GM23338 (cell line): ENCODE data around the gene GTPBP4. TPM values are rescaled to one million over a fixed set of nuclear protein-coding genes. Genes with fewer than 3 reads are reported as not detected.

ENCODE experiments used
- ATAC-seq: fragments of 200-7000 bp; cut with Tn5 transposase; 3 replicates; pipeline ENCODE4 v1.9.1; 2020
- DNase-seq: peaks from one replicate; pipeline ENCODE4 v3.0.0-alpha.2; 2015; ENCODE audit warnings: low spot score
- H2AFZ ChIP-seq: fragments of 200-600 bp; sonication (generic); 2 replicates; pipeline ENCODE4 v1.8.0; 2016; ENCODE audit warnings: antibody characterized with exemption, mild to moderate bottlenecking, moderate library complexity
- H3F3A ChIP-seq: fragments of 200-600 bp; sonication (generic); replicated peaks from 2 replicates; pipeline ENCODE4 v1.8.0; 2017; ENCODE audit warnings: antibody characterized with exemption, mixed run types, low read depth
- H3K27ac ChIP-seq: fragments of 200-600 bp; sonication (generic); 2 replicates; pipeline ENCODE4 v1.6.1; 2016; ENCODE audit warnings: low read depth
- H3K27me3 ChIP-seq: fragments of 200-600 bp; sonication (generic); 2 replicates; pipeline ENCODE4 v1.8.0; 2016; ENCODE audit warnings: mild to moderate bottlenecking, mixed run types, moderate library complexity; ENCODE audit not compliant: insufficient read depth
- H3K36me3 ChIP-seq: fragments of 200-600 bp; sonication (generic); 2 replicates; pipeline ENCODE4 v1.8.0; 2016; ENCODE audit warnings: mild to moderate bottlenecking; ENCODE audit not compliant: insufficient read depth
- H3K4me1 ChIP-seq: fragments of 200-600 bp; sonication (generic); 2 replicates; pipeline ENCODE4 v1.8.0; 2016; ENCODE audit warnings: mild to moderate bottlenecking, moderate library complexity; ENCODE audit not compliant: insufficient read depth
- H3K4me2 ChIP-seq: fragments of 200-600 bp; sonication (generic); 2 replicates; pipeline ENCODE4 v1.7.1; 2017; ENCODE audit warnings: mixed run types
- H3K4me3 ChIP-seq: fragments of 200-600 bp; sonication (generic); 2 replicates; pipeline ENCODE4 v1.6.1; 2016; ENCODE audit warnings: mixed run types
- H3K79me2 ChIP-seq: fragments of 200-600 bp; sonication (generic); replicated peaks from 2 replicates; pipeline ENCODE4 v1.8.0; 2017; ENCODE audit warnings: mild to moderate bottlenecking; ENCODE audit not compliant: insufficient read depth
- H3K9me2 ChIP-seq: fragments of 200-600 bp; sonication (generic); 2 replicates; pipeline ENCODE4 v1.8.0; 2017; ENCODE audit not compliant: insufficient read depth
- H4K20me1 ChIP-seq: fragments of 200-600 bp; sonication (generic); replicated peaks from 2 replicates; pipeline ENCODE4 v1.8.0; 2017; ENCODE audit warnings: mild to moderate bottlenecking; ENCODE audit not compliant: insufficient read depth
- H3K27ac Mint-ChIP-seq: 2 replicates; pipeline ENCODE4 v1.8.0; 2020; ENCODE audit warnings: inconsistent platforms, mild to moderate bottlenecking, moderate library complexity, mixed read lengths
- H3K27me3 Mint-ChIP-seq: 3 replicates; pipeline ENCODE4 v1.8.0; 2022; ENCODE audit warnings: low read depth, mild to moderate bottlenecking, moderate library complexity, mixed read lengths, inconsistent platforms; ENCODE audit not compliant: insufficient read depth, poor library complexity
- H3K36me3 Mint-ChIP-seq: 3 replicates; pipeline ENCODE4 v1.8.0; 2021; ENCODE audit warnings: low read depth, mild to moderate bottlenecking, inconsistent platforms, moderate library complexity, mixed read lengths
- H3K4me1 Mint-ChIP-seq: 3 replicates; pipeline ENCODE4 v1.8.0; 2020; ENCODE audit warnings: mild to moderate bottlenecking, inconsistent platforms, mixed read lengths
- H3K4me3 Mint-ChIP-seq: 3 replicates; pipeline ENCODE4 v1.8.0; 2021; ENCODE audit warnings: moderate library complexity, mild to moderate bottlenecking, inconsistent platforms, mixed read lengths
- H3K9me3 Mint-ChIP-seq: 3 replicates; pipeline ENCODE4 v1.8.0; 2020; ENCODE audit warnings: moderate library complexity, mild to moderate bottlenecking, inconsistent platforms, mixed read lengths
- CREB1 ChIP-seq: fragments of 250-450 bp; sonication (Bioruptor Pico); IDR thresholded peaks from 2 replicates; pipeline ENCODE4 v1.5.0; 2020; ENCODE audit warnings: low read depth, mild to moderate bottlenecking, moderate library complexity
- ETS1 ChIP-seq: IDR thresholded peaks from 2 replicates; pipeline ENCODE4 v1.6.1; 2016; ENCODE audit warnings: antibody characterized with exemption
- EZH2 ChIP-seq: fragments of 200-600 bp; sonication (generic); IDR thresholded peaks from one replicate; pipeline ENCODE4 v1.8.0; 2017; ENCODE audit warnings: antibody characterized with exemption, mild to moderate bottlenecking, low read depth; ENCODE audit not compliant: unreplicated experiment
- EZH2phosphoT487 ChIP-seq: fragments of 200-600 bp; sonication (generic); IDR thresholded peaks from one replicate; pipeline ENCODE4 v1.8.1; 2018; ENCODE audit warnings: antibody characterized with exemption; ENCODE audit not compliant: unreplicated experiment
- JUNB ChIP-seq: IDR thresholded peaks from one replicate; pipeline ENCODE4 v1.6.1; 2016; ENCODE audit warnings: antibody characterized with exemption; ENCODE audit not compliant: unreplicated experiment
- POLR2AphosphoS5 ChIP-seq: IDR thresholded peaks from 2 replicates; pipeline ENCODE4 v1.6.1; 2016; ENCODE audit warnings: antibody characterized with exemption, low read depth
- REST ChIP-seq: IDR thresholded peaks from one replicate; pipeline ENCODE4 v1.6.1; 2018; ENCODE audit warnings: antibody characterized with exemption; ENCODE audit not compliant: unreplicated experiment
- STAT1 ChIP-seq: IDR thresholded peaks from one replicate; pipeline ENCODE4 v1.6.1; 2016; ENCODE audit warnings: antibody characterized with exemption; ENCODE audit not compliant: unreplicated experiment
- ZNF114 ChIP-seq: fragments of 250-450 bp; sonication (Bioruptor Pico); IDR thresholded peaks from 2 replicates; pipeline ENCODE4 v1.5.0; 2020; ENCODE audit warnings: mild to moderate bottlenecking, moderate library complexity
- ZNF462 ChIP-seq: fragments of 250-450 bp; sonication (Bioruptor Pico); IDR thresholded peaks from 2 replicates; pipeline ENCODE4 v1.5.0; 2020; ENCODE audit warnings: mild to moderate bottlenecking, moderate library complexity
- polyA plus RNA-seq: library from polyadenylated mRNA; unstranded; fragments of >200 nt; fragmentation: Nextera tagmentation; extraction: Ambion mirVana; gene quantifications from 2 replicates; pipeline ENCODE4 v1.2.1, GENCODE V29; 2016
- total RNA-seq: library from RNA; depleted of rRNA; stranded (reverse); fragments of >200 nt; shearing (Covaris generic); gene quantifications from 2 replicates; pipeline ENCODE4 v1.2.3, GENCODE V29; 2014

The GTPBP4 gene
- total and polyA plus RNA-seq, 2 experiments from 2014 or later, result 56.5 to 62.6 TPM

GRCh38 chr10:1048732-1049424 is 60.6 kb downstream of the GTPBP4 start, which contains the start of gene IDI1:
Gene IDI1, minus strand, starts transcription at chr10:1049119. Its CDS starts 116 bp downstream, at chr10:1049003.
- H2AFZ ChIP-seq, result no peak within 1 kb of the TSS
- no peak for TF ChIP-seq REST
- no peak for TF ChIP-seq EZH2phosphoT487
- no peak; the same call in 1 of the 2 replicates for TF ChIP-seq ETS1
- TF ChIP-seq JUNB, result no peak
- no peak for TF ChIP-seq EZH2
- peak; percentile 93 for TF ChIP-seq POLR2AphosphoS5
- TF ChIP-seq STAT1, result no peak
- no peak for TF ChIP-seq ZNF462 (CRISPR knock-in tag)
- peak; percentile 88 for TF ChIP-seq CREB1 (CRISPR knock-in tag)
- TF ChIP-seq ZNF114, result no peak
- H3K79me2 ChIP-seq, result peaks cover 79% of the 10 kb centered on the region

More at GRCh38 chr10:1048732-1049424, 60.6 kb downstream of the GTPBP4 start, which contains the start of gene IDI1:
- Histone ChIP-seq H3K36me3 (peaks cover 6% of the 10 kb centered on the region; the same call in 1 of the 2 replicates), H3K27ac (peak within 1 kb of the TSS; percentile 98), H3K27me3 (no peaks in the 10 kb centered on the region), H4K20me1 (peaks cover 44% of the 10 kb centered on the region), H3F3A (peaks cover 21% of the 10 kb centered on the region; the same call in 1 of the 2 replicates), H3K4me2 (peak within 1 kb of the TSS; percentile 83), H3K9me2 (no peaks in the 10 kb centered on the region), H3K4me1 (peaks cover 22% of the 10 kb centered on the region), H3K4me3 (peak within 1 kb of the TSS; percentile 95)
- ATAC-seq, result peak; percentile 88
- Mint-ChIP-seq H3K27ac (peak within 1 kb of the TSS; percentile 99), H3K9me3 (no peaks in the 10 kb centered on the region), H3K27me3 (peaks cover 25% of the 10 kb centered on the region), H3K36me3 (peaks cover 45% of the 10 kb centered on the region), H3K4me1 (peaks cover 26% of the 10 kb centered on the region), H3K4me3 (peak within 1 kb of the TSS; percentile 97)
- DNase-seq, result peak; percentile 99
